Activated CD8-positive, alpha-beta memory T cell treated with anti-CD3 and anti-CD28 coated beads for 1 hour (primary cell): Measurements from ENCODE around the gene PABPC3.

Experiments
- DNase-seq, 2 donors: peaks; one replicate each; pipeline ENCODE4 v3.0.0-alpha.2; 2020; ENCODE audit warnings: low read depth in 1 of 2; ENCODE audit errors: extremely low read depth in 1 of 2

Gene PABPC3

DNA sequence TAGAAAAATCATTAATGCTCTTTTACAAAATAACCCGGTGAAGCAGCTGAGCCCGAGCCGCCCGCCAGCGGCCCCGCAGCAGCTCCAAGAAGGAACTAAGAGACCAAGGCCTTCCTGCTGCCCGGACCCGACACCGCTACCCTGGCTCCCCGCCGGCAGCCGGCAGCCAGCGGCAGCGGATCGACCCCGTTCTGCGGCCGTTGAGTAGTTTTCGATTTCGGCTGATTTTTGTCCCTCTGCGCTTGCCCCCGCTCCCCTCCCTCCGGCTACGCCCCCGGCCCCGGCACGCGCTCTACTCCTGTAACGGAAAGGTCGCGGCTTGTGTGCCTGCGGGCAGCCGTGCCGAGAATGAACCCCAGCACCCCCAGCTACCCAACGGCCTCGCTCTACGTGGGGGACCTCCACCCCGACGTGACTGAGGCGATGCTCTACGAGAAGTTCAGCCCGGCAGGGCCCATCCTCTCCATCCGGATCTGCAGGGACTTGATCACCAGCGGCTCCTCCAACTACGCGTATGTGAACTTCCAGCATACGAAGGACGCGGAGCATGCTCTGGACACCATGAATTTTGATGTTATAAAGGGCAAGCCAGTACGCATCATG lies at the start of gene PABPC3:
Gene PABPC3 (plus strand): TSS at position 286 of the 603 bp plus-strand sequence. CDS start 63 bp downstream, at position 349.
- DNase-seq: no peak

DNA sequence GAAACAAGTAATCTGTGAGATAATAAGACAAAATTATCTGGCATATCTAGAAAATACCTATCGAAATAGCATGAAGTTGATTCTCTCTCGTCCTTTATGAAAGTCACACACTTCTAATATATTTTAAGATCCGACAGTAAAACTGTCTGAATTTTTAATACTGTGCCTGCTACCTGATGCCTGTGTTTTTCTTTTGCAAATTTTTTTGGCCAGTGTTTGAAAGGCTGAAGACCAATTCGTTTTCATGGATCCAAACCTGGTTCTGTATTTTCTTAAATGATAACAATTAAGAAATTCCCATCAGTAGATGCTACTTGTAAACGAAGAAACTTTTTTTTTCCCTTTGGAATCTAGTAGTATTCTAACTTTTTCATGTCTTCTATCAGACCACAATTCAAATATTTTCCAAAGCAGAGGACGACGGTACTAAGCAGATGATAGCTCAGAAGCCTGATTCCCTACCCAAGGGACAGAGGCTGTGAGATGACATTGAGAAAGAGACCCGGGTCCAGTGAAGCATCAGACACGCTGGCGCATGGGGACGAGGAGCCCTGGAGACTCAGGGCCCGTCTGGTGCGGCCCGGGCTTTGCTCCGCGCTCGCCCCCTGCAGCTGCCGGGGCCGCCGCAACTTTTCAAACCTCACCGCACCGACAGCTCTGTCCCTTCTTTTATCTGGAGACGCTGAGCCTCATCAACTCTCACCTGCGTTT lies 49.5 kb upstream of the PABPC3 start:
- no peak for DNase-seq

DNA sequence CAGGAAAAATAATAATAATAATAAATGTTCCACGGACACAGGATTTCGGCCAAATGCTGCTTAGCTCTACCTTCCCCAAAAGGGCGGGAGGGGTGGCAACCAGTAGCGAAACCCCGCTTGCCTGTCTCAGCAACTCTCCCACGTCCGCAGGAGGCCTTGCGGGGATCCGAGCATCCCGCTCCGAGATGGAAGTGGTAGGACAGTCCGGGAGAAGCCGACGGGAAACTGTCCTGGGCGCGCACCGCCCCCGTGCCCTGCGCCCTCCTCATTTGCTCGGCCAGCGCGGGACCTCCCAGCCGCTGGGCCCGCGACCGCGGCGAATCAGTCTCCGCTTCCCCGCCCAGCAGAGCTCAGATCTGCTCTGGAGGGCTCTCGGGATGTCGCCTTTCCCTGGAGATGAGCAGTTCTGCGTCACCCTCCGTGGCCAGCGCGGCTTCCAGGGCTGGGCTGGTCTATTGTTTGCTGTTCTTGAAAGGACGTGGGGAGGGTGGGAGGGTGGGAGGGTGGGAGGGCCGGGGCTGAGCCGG lies 48.9 kb upstream of the PABPC3 start:
- DNase-seq: no peak

DNA sequence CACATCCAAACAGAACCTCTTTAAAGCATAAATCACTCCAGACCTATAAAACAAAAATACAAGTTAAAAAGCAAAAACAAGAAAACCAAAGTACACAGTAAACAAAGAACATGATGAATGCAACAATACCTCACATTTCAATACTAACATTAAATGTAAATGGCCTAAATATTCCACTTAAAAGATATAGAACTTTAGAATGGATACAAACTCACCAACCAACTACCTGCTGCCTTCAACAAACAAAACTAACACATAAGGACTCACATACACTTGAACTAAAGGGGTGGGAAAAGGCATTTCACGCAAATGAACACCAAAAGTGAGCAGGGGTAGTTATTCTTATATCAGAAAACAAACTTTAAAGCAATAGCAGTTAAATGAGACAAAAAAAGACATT lies 44.9 kb upstream of the PABPC3 start:
- DNase-seq: no peak

DNA sequence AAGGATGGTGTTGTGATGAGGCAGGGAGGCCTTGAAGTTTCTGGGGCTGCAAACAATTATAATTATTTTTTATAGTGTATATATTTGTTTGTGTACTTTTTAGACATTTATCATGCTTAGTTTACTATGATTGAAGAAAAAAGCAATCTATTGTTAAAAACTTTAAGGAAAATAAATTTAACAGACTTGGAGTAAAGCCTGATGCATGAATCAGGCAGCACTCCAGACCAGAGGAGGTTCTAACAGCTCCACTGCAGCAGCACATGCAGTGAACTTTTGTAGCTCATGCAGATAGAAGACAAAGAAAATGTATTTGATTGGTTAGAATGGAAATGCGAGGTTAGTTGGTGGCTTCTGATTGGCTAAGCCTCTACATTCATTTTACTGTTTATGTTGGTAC lies 36.8 kb upstream of the PABPC3 start:
- no peak for DNase-seq

DNA sequence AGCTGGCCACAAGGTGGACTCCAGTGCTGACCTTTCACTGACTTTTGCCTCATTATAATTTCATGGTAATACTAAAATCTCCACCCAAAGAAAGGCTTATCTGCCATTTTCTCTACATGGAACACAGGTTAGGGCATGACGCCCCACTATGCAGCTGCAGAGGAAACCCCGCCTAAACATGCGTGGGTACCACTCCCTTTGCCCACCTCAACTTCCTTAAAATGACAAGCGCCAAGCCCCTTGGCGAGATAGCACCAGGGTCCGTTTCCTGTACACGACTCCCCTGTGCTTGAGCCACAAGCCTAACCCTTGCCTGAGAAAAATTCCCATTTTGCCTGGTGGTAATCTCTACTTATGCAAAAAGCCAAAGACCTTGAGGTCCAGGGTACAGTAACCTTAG lies 36.0 kb upstream of the PABPC3 start:
- no peak for DNase-seq

DNA sequence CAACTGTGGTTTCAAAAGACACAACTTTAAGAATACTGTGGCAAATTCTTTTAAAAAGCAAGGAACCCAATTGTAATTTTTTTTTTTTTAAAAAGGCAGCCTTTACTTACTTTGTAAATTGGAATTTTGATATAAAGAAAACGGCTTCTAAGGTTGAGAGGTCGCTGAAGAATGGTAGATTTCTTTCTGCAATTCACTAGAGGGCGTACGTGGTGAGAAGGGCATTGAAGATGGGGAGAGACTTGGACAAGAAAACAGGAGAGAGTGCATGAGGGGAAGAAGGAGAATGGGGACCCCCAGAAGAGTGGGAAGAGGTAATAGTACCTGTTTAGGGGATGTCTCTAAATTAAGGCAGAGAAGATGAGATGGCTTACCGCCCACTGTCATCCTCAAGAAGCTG lies 33.5 kb upstream of the PABPC3 start:
- DNase-seq: no peak

DNA sequence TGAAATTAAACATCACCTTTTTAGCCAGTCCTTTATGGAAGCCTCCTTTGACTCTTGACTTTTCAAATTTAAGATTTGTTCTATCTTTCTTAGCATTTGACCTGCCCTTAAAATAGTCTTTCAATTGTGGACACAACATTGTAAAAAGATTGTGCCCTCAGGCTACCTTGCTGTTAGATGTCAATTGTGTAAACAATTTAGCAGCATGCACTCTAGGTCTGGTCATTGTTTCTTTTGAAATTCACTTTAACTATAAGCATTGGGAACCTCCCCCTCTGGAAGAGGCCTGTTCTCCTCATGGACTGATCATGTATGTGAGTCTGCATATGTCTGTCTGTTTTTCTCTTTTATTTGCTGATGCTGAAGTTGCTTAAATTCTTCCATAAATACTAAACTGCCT lies 31.5 kb upstream of the PABPC3 start:
- DNase-seq: no peak

DNA sequence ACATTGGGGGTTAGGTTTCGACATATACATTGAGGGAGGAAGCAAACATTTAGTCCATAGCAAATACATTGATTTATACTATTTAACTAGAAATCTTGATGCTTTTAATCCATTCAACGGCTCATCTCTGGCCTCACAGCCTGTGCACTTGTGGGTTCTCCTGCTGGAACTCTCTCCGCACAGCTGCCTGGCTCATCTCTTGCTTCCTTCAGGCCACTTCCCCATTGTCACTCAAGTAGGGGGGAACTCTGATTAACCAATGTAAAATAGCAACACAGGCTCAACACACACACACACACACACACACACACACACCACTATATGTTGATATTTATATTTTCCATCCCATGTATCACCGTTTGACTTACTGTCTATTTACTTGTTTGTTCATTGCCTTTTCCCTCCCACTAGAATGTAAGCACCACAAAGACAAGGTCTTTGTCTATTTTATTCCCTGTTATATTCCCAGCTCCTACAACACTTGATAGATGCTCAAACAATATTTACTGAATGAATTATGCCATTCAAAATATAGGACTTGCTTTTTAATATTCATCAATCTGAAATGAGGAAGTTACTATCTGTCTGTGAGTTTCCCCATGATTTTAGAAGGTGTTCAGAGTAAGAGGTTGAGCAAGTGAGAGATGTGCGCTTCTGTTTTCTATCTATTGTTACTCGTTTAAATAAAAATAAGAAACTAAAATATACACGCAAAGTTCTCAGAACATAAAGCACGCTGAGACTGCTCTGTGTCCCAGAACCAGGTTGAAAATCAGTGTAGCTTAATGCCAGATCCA lies 29.8 kb upstream of the PABPC3 start:
- no peak for DNase-seq

DNA sequence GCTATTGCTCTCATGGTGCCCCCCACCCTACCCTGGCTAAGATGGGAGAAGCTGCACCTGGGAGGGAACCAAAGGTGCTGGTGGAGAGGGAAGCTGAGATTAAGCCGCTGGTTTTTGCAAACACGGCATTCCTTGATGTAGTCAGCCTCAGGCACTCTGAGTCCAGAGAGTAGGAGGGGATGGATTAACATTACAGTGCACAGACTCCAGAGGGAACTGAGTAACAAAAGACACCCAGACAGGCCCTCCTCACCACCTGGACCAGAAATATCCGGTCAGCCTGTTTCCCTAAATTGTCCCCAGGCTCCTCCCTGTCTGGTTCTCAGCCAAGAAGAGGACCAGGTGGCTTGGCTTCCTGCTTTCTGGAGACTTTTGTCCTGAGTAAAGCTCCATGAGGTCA lies 28.9 kb upstream of the PABPC3 start:
- no peak for DNase-seq

DNA sequence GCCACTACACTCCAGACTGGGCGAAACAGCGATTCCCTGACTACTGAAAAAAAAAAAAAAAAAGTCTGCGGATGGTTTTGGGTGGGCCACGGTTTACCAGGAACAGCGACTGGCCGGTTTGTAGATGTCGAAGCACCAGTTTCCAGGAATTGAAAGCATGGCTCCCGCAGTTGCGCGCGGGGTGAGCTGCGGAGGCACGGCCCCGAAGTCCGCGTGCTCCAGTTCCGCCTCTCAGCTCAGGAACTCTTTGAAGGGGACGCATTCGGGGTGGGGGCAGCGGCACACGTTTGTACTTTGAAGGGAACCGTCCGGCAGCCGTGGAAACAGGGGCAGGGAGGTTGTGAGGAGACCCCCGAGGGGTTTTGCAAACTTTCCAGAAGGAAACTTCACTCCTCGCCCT lies 27.1 kb upstream of the PABPC3 start:
- no peak for DNase-seq

DNA sequence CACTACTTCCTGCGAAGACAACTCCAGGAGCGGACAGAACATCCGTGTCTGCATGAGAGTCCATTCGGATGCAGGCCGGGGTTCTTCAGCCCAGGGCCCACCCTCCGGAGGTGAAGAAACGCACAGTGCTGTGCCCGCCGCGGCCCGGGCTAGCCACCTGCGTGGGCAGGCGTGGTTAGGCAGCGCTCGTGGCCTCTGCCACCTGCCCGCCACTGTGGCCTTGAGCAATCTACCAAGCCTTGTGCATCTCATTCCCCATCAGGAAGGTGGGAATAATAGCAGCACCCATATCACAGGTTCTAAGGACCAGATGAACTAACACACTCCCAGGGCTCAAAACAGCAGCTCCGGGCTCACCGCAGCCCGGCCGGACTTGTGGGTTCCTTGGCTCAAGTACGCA lies 26.7 kb upstream of the PABPC3 start:
- no peak for DNase-seq

DNA sequence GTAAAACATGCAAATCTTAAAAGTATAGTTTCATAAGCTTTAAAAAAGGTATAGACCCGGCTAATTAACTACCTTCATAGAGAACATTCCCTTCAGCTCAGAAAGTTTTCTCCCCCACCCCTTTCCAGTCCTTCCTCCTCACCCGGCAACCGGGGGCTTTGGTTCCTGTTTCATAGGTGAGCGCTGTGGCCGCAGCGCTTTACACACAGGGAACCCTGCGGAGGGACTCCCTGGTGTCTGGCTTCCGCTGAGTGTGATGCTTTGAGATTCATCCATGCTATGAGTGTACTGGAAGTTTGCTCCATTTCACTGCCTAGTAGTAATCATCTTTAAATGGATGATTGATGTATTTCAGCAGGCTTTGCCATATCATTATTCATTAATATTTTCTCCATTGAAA lies 26.0 kb upstream of the PABPC3 start:
- DNase-seq: no peak

DNA sequence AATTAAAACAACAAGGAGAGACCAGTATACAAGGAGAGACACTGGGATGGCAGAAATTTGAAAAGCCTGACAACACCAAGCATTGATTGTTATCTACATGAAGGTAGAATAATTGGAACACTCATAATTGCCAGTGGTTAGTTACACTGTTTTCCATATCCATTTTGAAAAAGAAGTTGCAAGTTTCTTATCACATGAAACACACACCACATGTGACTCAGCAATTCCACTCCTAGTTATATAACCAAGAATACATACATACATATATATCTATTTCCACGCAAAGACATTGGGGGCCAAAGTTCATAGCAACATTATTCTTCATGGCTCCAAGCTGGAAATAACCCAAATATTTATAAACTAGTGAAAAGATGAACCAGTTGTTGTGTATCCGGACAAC lies 15.2 kb upstream of the PABPC3 start:
- DNase-seq: no peak

DNA sequence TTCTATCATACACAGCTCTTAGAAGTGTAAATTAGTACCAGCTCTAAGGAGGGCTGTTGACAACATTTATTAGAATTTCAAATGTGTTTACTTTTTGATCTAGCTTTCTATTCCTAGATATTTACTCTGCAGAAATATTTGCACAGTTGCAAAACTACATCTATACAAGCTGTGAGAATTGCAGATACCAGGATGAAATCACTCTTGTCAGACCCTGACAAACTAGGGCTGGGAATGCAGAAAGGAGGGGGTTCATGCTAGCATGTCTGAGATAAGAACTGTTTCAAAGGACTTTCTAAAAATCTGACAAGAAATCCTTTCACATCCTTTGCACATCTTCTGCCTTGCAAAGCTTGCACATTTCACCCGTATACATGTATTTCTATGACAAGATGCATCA lies 11.8 kb upstream of the PABPC3 start:
- no peak for DNase-seq

DNA sequence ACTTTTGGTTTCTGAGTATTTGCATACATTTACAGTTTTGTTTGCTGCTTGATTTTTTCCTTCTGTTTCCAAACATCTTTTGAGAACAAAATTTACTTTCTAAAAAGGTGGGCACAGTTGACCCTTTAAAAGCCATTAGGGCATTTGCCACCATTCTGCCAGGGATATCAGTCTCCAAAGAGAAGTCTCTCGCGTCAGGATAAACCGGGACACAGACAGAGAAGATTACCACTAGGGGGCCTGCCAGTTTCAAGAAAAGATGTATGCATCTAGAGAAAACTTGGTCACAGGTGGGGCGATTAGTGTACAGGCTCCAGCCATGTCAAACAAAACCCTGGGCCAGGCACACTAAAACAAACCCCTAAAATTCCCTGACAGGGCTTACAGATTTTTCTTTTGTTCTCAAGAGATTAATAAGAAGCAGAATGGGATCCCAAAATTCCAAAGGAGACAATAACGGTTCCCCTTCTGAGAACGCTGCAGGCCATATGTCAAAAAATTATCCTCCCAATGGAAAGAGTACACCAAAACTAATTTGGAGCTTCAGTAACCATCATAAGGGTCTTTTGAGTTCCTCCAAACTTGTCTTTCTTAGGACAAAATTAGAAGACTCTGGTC lies 10.7 kb upstream of the PABPC3 start:
- no peak for DNase-seq

DNA sequence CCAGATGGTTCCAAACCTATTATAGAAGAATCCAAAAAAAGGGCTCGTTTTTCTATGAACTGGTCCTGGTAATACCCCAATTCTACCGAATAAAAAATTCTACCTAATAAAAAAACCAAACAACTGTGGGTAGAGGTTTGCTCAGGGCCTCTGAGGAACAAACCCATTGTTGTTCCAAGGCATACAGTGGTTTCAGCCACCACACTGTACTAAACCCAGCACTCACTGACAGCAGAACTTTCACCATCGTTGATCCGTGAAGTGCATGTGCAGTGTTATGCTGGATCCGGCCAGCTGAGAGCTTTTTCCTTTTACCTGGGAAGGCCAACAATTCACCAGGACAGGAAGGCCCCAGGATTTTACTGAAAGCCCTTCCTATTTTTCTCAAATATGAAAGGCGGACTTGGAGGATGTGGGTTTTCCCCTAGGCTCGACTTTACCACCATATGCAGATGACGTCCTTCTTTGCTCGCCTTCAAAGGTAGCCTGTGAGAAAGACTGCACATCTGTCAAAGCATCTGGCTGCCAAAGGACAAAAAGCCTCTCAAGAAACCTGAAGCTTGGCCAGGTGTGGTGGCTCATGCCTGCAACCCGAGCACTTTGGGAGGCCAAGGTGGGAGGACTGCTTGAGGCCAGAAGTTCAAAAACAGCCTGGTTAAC lies 7.2 kb upstream of the PABPC3 start:
- no peak for DNase-seq

DNA sequence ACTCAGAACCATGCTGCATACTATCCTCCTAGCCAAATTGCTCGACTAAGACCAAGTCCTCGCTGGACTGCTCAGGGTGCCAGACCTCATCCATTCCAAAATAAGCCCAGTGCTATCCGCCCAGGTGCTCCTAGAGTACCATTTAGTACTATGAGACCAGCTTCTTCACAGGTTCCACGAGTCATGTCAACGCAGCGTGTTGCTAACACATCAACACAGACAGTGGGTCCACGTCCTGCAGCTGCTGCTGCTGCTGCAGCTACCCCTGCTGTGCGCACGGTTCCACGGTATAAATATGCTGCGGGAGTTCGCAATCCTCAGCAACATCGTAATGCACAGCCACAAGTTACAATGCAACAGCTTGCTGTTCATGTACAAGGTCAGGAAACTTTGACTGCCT lies 1.5 kb downstream of the PABPC3 start:
- no peak for DNase-seq

DNA sequence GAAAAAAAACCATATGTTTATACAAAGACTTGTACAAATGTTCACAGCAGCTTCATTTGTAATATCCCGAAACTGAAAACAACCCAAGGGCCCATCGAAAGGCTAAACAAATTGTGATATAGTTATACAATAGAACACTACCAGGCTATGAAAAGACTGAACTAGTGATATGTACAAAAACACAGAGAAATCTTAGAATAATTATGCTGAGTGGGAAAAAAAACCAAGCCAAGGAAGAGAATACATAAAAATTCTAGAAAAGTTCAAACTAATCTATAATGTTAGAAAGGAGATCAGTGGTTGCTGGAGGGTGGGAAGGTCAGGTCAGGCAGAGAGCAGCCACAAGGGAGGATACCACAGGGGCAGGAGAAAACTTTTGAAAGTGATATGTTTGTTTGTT lies 7.8 kb downstream of the PABPC3 start:
- no peak for DNase-seq

DNA sequence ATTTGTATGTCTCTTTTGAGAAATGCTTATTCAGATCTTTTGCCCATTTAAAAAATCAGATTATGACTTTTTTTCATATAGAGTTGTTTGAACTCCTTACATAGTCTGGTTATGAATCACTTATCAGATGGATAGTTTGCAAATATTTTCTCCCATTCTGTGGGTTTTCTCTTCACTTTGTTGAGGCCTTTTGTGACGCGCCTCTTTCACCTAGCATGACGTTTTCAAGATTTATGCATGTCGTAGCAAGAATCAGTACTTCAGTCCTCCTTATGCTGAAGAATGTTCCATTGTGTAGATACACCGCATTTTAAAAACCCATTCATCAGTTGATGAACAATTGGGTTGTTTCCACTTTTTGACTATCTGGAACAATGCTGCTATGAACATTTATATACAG lies 13.4 kb downstream of the PABPC3 start:
- no peak for DNase-seq
